PC-3 (cell line): ENCODE measurements around the gene IFT81.

Source experiments
- EZH2phosphoT487 ChIP-seq: fragments of 300-600 bp; sonication (generic); IDR thresholded peaks from 2 replicates; pipeline ENCODE4 v1.6.1; 2018; ENCODE audit warnings: mild to moderate bottlenecking, antibody characterized with exemption, low read length, borderline replicate concordance
- TF ChIP-seq, protein P1 (sequence below): fragments of 300-600 bp; sonication (generic); conservative IDR thresholded peaks from 2 replicates; pipeline ENCODE4 v1.5.1; 2017; ENCODE audit warnings: antibody characterized with exemption, low read depth, mild to moderate bottlenecking, low read length

DNA sequence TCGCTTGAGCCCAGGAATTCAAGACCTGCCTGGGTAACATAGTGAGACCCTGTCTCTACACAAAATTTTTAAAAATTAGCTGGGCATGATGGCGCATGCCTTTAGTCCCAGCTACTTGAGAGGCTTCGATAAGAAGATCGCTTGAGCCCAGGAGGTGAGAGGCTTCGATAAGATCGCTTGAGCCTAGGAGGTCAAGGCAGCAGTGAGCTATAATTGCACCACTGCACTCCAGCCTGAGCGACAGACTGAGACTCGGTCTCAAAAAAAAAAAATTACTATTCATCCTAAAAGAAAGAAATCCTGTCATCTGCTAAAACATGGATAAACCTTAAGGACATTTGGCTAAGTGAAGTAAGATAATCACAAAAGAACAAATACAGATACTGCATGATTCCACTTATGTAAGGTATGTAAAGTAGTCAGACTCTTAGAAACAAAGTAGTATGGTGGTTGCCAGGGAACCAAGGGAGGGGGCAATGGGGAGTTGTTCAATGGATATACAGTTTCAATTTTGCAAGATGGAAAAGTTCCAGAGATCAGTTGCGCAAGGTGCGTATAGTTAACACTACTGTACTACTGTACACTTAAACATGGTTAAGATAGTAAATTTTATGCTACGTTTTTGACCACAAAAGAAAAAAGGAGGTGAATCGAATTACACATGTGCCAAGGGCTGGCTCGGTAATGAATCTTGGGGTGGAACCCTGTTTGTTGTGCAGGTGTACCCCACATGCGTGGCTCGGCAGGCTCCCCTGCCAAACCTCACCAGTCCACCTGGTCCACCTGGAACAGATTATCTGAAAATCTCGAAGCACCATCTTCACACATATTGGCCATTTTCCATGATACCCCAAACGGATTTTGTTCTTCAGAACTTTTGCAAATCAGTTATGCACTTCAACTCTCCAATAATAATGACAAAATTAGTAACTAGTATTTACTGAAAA, 138.6 kb downstream of the IFT81 start:
- TF ChIP-seq EZH2phosphoT487, result no peak
- TF ChIP-seq, protein P1, sequence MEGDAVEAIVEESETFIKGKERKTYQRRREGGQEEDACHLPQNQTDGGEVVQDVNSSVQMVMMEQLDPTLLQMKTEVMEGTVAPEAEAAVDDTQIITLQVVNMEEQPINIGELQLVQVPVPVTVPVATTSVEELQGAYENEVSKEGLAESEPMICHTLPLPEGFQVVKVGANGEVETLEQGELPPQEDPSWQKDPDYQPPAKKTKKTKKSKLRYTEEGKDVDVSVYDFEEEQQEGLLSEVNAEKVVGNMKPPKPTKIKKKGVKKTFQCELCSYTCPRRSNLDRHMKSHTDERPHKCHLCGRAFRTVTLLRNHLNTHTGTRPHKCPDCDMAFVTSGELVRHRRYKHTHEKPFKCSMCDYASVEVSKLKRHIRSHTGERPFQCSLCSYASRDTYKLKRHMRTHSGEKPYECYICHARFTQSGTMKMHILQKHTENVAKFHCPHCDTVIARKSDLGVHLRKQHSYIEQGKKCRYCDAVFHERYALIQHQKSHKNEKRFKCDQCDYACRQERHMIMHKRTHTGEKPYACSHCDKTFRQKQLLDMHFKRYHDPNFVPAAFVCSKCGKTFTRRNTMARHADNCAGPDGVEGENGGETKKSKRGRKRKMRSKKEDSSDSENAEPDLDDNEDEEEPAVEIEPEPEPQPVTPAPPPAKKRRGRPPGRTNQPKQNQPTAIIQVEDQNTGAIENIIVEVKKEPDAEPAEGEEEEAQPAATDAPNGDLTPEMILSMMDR, result no peak
